ENCODE measurements around the gene NPAS2. TPM values are rescaled to one million over a fixed set of nuclear protein-coding genes. Genes with fewer than 3 reads are reported as not detected.

The NPAS2 gene
- total and polyA plus RNA-seq, 2 donors (not counting 3 experiments of a cell fraction or from before 2014, with no cell fraction given): 29.0 to 53.9 TPM

DNA sequence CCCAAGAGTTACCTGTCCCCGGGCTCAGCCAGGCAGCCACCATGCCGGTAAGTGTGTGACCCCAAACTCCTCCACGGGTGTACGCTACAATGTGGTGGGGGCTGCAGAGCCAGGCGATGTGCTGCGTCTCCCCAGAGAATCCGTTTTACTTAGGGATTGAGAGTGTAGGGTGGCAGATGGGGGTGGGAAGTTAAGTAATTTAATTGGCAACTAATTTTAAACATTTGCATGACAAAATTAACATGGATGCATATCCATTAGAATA, 155.5 kb downstream of the NPAS2 start:
- POLR2A ChIA-PET: no interaction called here
- dilution Hi-C loops (cut with MboI; ENCODE audit: extremely low pct_ligation_motif_present, low sequenced_read_pairs): no loop called here

DNA sequence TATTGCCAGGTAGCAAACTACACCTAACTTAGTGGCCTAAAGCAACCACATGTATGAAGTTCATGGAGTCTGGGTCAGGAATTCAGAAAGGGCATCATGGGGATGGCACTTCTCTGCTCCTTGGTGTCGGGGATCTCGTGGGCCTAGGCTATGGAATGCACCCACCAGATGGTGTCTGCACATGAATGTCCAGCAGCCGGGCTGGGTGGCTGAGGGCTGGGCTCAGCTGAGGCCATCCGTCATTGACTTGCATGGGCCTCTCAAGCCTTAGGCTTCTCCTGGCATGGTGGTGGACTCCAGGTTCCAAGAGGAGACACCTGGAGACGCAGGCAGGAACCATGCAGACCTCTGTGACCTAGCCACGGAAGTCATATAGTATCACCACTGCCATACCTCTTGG, 156.1 kb downstream of the NPAS2 start:
- TF ChIP-seq MYC (IDR thresholded peaks at IDR 0.05; ENCODE audit: low read depth, low read length): no peak
- TF ChIP-seq GATA2 (IDR thresholded peaks at IDR 0.05; ENCODE audit: insufficient read depth, insufficient read length, low read depth, low read length): no peak
- no peak for TF ChIP-seq EZH2 (IDR thresholded peaks at IDR 0.05; ENCODE audit: borderline replicate concordance, low read depth, low read length, severe bottlenecking)
- no peak for TF ChIP-seq FOS (IDR thresholded peaks at IDR 0.05; ENCODE audit: borderline replicate concordance, insufficient read depth, low read length)
- TF ChIP-seq, protein P1, sequence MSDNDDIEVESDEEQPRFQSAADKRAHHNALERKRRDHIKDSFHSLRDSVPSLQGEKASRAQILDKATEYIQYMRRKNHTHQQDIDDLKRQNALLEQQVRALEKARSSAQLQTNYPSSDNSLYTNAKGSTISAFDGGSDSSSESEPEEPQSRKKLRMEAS (IDR thresholded peaks at IDR 0.05; ENCODE audit: insufficient read depth, insufficient read length): no peak
- TF ChIP-seq POLR2A (IDR thresholded peaks at IDR 0.05; ENCODE audit: low read depth, low read length): no peak
- TF ChIP-seq, protein P2, sequence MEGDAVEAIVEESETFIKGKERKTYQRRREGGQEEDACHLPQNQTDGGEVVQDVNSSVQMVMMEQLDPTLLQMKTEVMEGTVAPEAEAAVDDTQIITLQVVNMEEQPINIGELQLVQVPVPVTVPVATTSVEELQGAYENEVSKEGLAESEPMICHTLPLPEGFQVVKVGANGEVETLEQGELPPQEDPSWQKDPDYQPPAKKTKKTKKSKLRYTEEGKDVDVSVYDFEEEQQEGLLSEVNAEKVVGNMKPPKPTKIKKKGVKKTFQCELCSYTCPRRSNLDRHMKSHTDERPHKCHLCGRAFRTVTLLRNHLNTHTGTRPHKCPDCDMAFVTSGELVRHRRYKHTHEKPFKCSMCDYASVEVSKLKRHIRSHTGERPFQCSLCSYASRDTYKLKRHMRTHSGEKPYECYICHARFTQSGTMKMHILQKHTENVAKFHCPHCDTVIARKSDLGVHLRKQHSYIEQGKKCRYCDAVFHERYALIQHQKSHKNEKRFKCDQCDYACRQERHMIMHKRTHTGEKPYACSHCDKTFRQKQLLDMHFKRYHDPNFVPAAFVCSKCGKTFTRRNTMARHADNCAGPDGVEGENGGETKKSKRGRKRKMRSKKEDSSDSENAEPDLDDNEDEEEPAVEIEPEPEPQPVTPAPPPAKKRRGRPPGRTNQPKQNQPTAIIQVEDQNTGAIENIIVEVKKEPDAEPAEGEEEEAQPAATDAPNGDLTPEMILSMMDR (IDR thresholded peaks at IDR 0.05; ENCODE audit: extremely low read depth in 1 of 2, insufficient read depth in 1 of 2, low read depth in 1 of 2, low read length in 2 of 2): no peak
- no peak for TF ChIP-seq POLR2AphosphoS5 (IDR thresholded peaks at IDR 0.05; ENCODE audit: insufficient read depth, low read depth, low read length)
- no peak for TF ChIP-seq JUN (IDR thresholded peaks at IDR 0.05; ENCODE audit: borderline replicate concordance, insufficient read depth, insufficient read length, low read depth)
- H3K4me2 ChIP-seq (ENCODE audit: insufficient read depth, low read length): no peak overlapping the region
- intact Hi-C loops (cut with micrococcal nuclease) (no loop called here), dilution Hi-C loops (cut with MboI; ENCODE audit: extremely low pct_ligation_motif_present, low sequenced_read_pairs) (no loop called here)
- DNase-seq (ENCODE audit: low read depth, low spot score) (no peak), FAIRE-seq (no peak)
- no peaks in the 10 kb centered on the region for H3K27me3 ChIP-seq (ENCODE audit: control insufficient read depth in 2 of 2, insufficient read depth in 2 of 2, low read length in 2 of 2)
- H4K20me1 ChIP-seq (replicated peaks; ENCODE audit: control insufficient read depth, extremely low read depth, insufficient read depth, low read length): no peaks in the 10 kb centered on the region
- H3K79me2 ChIP-seq (ENCODE audit: control insufficient read depth, insufficient read depth, low read length): no peaks in the 10 kb centered on the region
- ChIA-PET CTCF (interaction anchor here (1.8 to 3.9 kb wide), 3 partner anchors 17 to 246 kb away, joined by 4 to 22 read pairs (median 6); no protein-coding TSS in a partner anchor), POLR2A (no interaction called here)
- no TSS peak for BruUV-seq (replicated peaks)
- peaks cover 4 to 32% of the 10 kb centered on the region in 2 experiments for H3K36me3 ChIP-seq (ENCODE audit: control insufficient read depth in 2 of 2, extremely low read depth in 1 of 2, insufficient read depth in 2 of 2, low read length in 2 of 2)
- H3K4me3 ChIP-seq (replicated peaks in 1 of 3; ENCODE audit: insufficient read depth in 1 of 3, low read depth in 1 of 3, low read length in 3 of 3): no peak overlapping the region
- H2AFZ ChIP-seq (ENCODE audit: low read depth, low read length): no peak overlapping the region
- H3K9me3 ChIP-seq (replicated peaks; ENCODE audit: control insufficient read depth, insufficient read depth, low read length): no peaks in the 10 kb centered on the region
- peaks cover 11% of the 10 kb centered on the region for H3K4me1 ChIP-seq (ENCODE audit: control insufficient read depth, extremely low read depth, insufficient read depth, low read length)
- no peaks in the 10 kb centered on the region for H3K9me1 ChIP-seq (replicated peaks; ENCODE audit: control insufficient read depth, extremely low read depth, insufficient read depth, low read length)
- H3K9ac ChIP-seq (replicated peaks; ENCODE audit: extremely low read depth, insufficient read depth, low read length): no peak overlapping the region
- H3K27ac ChIP-seq (ENCODE audit: insufficient read depth, low read depth, low read length): no peak overlapping the region

More for the DNA sequence above, 155.5 kb downstream of the NPAS2 start:
- FAIRE-seq (no peak), DNase-seq (ENCODE audit: low read depth, low spot score) (no peak)
- Histone ChIP-seq H2AFZ (ENCODE audit: low read depth, low read length) (no peak overlapping the region), H3K27me3 (ENCODE audit: control insufficient read depth in 2 of 2, insufficient read depth in 2 of 2, low read length in 2 of 2) (no peaks in the 10 kb centered on the region), H3K9ac (replicated peaks; ENCODE audit: extremely low read depth, insufficient read depth, low read length) (no peak overlapping the region), H3K36me3 (ENCODE audit: control insufficient read depth in 2 of 2, extremely low read depth in 1 of 2, insufficient read depth in 2 of 2, low read length in 2 of 2) (peaks cover 4 to 35% of the 10 kb centered on the region in 2 experiments), H4K20me1 (replicated peaks; ENCODE audit: control insufficient read depth, extremely low read depth, insufficient read depth, low read length) (no peaks in the 10 kb centered on the region), H3K4me3 (replicated peaks in 1 of 3; ENCODE audit: insufficient read depth in 1 of 3, low read depth in 1 of 3, low read length in 3 of 3) (no peak overlapping the region), H3K9me1 (replicated peaks; ENCODE audit: control insufficient read depth, extremely low read depth, insufficient read depth, low read length) (no peaks in the 10 kb centered on the region), H3K9me3 (replicated peaks; ENCODE audit: control insufficient read depth, insufficient read depth, low read length) (no peaks in the 10 kb centered on the region), H3K79me2 (ENCODE audit: control insufficient read depth, insufficient read depth, low read length) (no peaks in the 10 kb centered on the region), H3K4me1 (ENCODE audit: control insufficient read depth, extremely low read depth, insufficient read depth, low read length) (peaks cover 11% of the 10 kb centered on the region), H3K27ac (ENCODE audit: insufficient read depth, low read depth, low read length) (no peak overlapping the region), H3K4me2 (ENCODE audit: insufficient read depth, low read length) (no peak overlapping the region)
- TF ChIP-seq MYC (IDR thresholded peaks at IDR 0.05; ENCODE audit: low read depth, low read length): no peak
- TF ChIP-seq EZH2 (IDR thresholded peaks at IDR 0.05; ENCODE audit: borderline replicate concordance, low read depth, low read length, severe bottlenecking): no peak
- TF ChIP-seq, protein P1 (IDR thresholded peaks at IDR 0.05; ENCODE audit: insufficient read depth, insufficient read length): no peak
- no peak for TF ChIP-seq POLR2A (IDR thresholded peaks at IDR 0.05; ENCODE audit: low read depth, low read length)
- TF ChIP-seq JUN (IDR thresholded peaks at IDR 0.05; ENCODE audit: borderline replicate concordance, insufficient read depth, insufficient read length, low read depth): no peak
- no peak for TF ChIP-seq POLR2AphosphoS5 (IDR thresholded peaks at IDR 0.05; ENCODE audit: insufficient read depth, low read depth, low read length)
- CTCF ChIA-PET: no interaction called here
- no TSS peak for BruUV-seq (replicated peaks)
- intact Hi-C loops (cut with micrococcal nuclease): no loop called here
